Left ventricle myocardium inferior (tissue), 1 donor: ENCODE measurements around the gene IQCF6. TPM values are rescaled to one million over a fixed set of nuclear protein-coding genes. Genes with fewer than 3 reads are reported as not detected.
"Not testable (repeated sequence)": the region's sequence is repeated elsewhere in the genome, so short reads cannot be mapped to it uniquely, and the experiment has no call there.

Experiments used
- DNase-seq: peaks from one replicate; pipeline ENCODE4 v3.0.0-alpha.2; 2020
- H3K27ac ChIP-seq: fragments of 200-600 bp; replicated peaks from 2 replicates; pipeline ENCODE4 v1.8.0; 2021
- H3K27me3 ChIP-seq: fragments of 200-600 bp; 2 replicates; pipeline ENCODE4 v1.8.0; 2021; ENCODE audit warnings: low read depth
- H3K36me3 ChIP-seq: fragments of 200-600 bp; 2 replicates; pipeline ENCODE4 v1.8.0; 2021
- H3K4me1 ChIP-seq: fragments of 200-600 bp; 2 replicates; pipeline ENCODE4 v1.8.0; 2021
- H3K4me3 ChIP-seq: fragments of 200-600 bp; 2 replicates; pipeline ENCODE4 v1.8.0; 2021; ENCODE audit warnings: mild to moderate bottlenecking, moderate library complexity
- H3K9me3 ChIP-seq: fragments of 200-600 bp; replicated peaks from 2 replicates; pipeline ENCODE4 v1.8.0; 2021
- intact Hi-C: fragments of 100-400 bp; cut with micrococcal nuclease; formaldehyde crosslinking; loops from one replicate; pipeline ENCODE4 v1.11.0; 2022
- total RNA-seq: library from RNA; stranded (reverse); fragmentation: NEBNext Ultra II Directional; extraction: Animal tissue kit (Norgen Biotek cat#: 25700); gene quantifications from one replicate; pipeline ENCODE4 v1.2.1, GENCODE V29; 2021
- TF ChIP-seq, protein P1 (sequence below): fragments of 200-600 bp; IDR thresholded peaks from 2 replicates; pipeline ENCODE4 v1.8.0; 2021; ENCODE audit warnings: antibody characterized with exemption, mild to moderate bottlenecking, borderline replicate concordance
- donor health status: DM: no; HTN: yes; CAD: no; lungs with severe emphysema.

Gene IQCF6
- total RNA-seq, 1 donor from 2014 or later = not detected

DNA sequence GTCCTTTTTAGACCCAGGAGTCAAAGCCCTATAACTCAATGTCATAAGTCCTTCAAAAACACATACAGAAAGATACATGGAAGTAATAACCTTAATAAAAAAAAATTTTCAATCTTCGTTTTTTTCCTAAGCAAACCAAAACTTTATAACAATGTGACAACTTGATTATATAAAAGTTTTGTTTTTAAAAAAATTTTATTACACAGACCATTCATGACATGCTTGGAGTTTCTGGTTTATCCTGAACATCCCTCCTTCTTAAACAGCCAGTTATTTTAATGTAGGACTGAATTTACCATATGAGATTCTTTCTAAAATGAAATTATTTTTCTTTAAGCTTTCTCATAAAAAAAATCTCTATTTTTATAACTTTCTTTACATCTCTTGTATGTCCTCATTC, 30.7 kb downstream of the IQCF6 start:
- peaks cover 8% of the 10 kb centered on the region for H3K27me3 ChIP-seq
- H3K36me3 ChIP-seq = no peaks in the 10 kb centered on the region
- DNase-seq = no peak
- TF ChIP-seq, protein P1, sequence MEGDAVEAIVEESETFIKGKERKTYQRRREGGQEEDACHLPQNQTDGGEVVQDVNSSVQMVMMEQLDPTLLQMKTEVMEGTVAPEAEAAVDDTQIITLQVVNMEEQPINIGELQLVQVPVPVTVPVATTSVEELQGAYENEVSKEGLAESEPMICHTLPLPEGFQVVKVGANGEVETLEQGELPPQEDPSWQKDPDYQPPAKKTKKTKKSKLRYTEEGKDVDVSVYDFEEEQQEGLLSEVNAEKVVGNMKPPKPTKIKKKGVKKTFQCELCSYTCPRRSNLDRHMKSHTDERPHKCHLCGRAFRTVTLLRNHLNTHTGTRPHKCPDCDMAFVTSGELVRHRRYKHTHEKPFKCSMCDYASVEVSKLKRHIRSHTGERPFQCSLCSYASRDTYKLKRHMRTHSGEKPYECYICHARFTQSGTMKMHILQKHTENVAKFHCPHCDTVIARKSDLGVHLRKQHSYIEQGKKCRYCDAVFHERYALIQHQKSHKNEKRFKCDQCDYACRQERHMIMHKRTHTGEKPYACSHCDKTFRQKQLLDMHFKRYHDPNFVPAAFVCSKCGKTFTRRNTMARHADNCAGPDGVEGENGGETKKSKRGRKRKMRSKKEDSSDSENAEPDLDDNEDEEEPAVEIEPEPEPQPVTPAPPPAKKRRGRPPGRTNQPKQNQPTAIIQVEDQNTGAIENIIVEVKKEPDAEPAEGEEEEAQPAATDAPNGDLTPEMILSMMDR = no peak
- peaks cover 7% of the 10 kb centered on the region for H3K9me3 ChIP-seq
- intact Hi-C loops = no loop called here
- no peaks in the 10 kb centered on the region for H3K4me1 ChIP-seq
- H3K27ac ChIP-seq = no peak overlapping the region
- H3K4me3 ChIP-seq = no peak overlapping the region

DNA sequence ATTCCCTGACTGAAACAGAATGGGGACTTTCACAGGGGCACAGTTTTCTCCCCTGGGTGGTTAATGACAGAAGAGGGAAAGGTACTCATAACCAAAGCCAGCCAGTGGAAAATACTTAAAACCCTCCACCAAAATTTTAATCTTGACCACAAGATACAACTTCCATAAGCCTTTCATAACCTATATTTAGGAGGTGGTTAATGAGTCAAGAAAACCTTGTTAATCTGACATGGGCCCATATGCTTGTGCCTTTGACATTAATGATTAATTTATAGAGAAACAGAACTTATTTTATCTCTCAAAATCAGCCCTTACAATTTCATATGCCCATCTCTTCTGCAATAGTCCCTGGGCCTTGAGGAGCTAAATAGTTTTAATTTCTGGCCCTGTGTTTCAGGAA, 31.2 kb downstream of the IQCF6 start:
- no peak overlapping the region for H3K27ac ChIP-seq
- no peaks in the 10 kb centered on the region for H3K4me1 ChIP-seq
- DNase-seq = no peak
- intact Hi-C loops = no loop called here
- TF ChIP-seq, protein P1 = no peak
- no peaks in the 10 kb centered on the region for H3K36me3 ChIP-seq
- no peak overlapping the region for H3K4me3 ChIP-seq
- H3K9me3 ChIP-seq = peaks cover 12% of the 10 kb centered on the region
- peaks cover 3% of the 10 kb centered on the region for H3K27me3 ChIP-seq

DNA sequence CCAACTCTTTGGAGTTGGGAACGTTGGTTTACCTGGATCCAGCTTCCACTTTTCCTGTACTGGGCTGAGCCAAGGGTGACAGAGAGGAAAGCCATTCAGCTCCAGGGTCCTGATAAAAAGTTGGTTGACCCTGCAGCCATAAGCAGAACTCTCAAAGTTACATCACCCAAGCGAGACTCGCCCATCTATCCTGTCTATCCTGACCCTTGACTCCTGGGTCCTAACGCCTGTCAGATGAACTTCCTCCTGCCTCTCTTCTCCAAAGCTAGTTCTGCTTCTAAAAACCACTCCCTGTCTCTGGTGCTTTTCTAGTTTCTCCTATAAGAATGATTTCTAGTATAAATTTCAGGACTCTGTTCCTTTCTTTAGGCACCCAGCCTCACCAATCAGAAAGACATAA, 36.1 kb downstream of the IQCF6 start:
- not testable (repeated sequence) for H3K4me1 ChIP-seq, H3K27ac ChIP-seq

DNA sequence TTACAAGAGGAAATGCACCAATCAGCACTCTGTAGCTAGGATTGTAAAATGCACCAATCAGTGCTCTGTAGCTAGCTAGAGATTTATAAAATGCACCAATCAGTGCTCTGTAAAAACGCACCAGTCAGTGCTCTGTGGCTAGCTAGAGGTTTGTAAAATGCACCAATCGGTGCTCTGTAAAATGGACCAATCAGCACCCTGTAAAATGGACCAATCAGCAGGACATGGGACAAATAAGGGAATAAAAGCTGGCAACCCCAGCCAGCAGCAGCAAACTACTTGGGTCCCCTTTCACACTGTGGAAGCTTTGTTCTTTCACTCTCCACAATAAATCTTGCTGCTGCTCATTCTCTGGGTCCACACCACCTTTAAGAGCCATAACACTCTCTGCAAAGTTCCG, 36.7 kb downstream of the IQCF6 start:
- Histone ChIP-seq H3K9me3 (peaks cover 18% of the 10 kb centered on the region), H3K27me3 (peaks cover 27% of the 10 kb centered on the region)
- H3K4me3 ChIP-seq, intact Hi-C loops, DNase-seq, H3K27ac ChIP-seq, H3K36me3 ChIP-seq, H3K4me1 ChIP-seq: not testable (repeated sequence)

More for the DNA sequence above, 36.1 kb downstream of the IQCF6 start:
- DNase-seq, intact Hi-C loops, H3K4me3 ChIP-seq, H3K36me3 ChIP-seq: not testable (repeated sequence)
- Histone ChIP-seq H3K27me3 (peaks cover 22% of the 10 kb centered on the region), H3K9me3 (peaks cover 21% of the 10 kb centered on the region)

DNA sequence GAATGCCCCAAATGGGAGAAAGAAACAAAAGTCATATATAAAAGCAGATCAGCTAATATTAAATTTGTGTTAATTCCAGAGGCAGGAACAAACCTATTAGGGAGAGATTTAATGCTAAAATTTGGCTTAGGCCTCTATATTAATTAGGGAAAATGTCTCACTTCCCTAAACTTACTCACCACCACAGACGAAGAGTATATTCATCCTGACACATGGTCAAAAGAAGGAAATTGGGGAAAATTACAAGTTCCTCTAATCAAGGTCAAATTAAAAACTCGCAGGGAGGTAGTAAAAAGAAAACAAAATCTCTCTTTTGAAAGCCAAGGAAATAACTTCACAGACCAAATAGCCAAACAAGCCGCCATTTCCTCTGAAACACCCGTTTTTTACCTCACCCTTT, 39.9 kb downstream of the IQCF6 start:
- TF ChIP-seq, protein P1 = no peak
- peaks cover 59% of the 10 kb centered on the region for H3K27me3 ChIP-seq
- DNase-seq = no peak
- no peaks in the 10 kb centered on the region for H3K36me3 ChIP-seq
- intact Hi-C loops = no loop called here
- peaks cover 18% of the 10 kb centered on the region for H3K9me3 ChIP-seq
- H3K4me3 ChIP-seq = no peak overlapping the region
- H3K27ac ChIP-seq = no peak overlapping the region
- H3K4me1 ChIP-seq = no peaks in the 10 kb centered on the region

DNA sequence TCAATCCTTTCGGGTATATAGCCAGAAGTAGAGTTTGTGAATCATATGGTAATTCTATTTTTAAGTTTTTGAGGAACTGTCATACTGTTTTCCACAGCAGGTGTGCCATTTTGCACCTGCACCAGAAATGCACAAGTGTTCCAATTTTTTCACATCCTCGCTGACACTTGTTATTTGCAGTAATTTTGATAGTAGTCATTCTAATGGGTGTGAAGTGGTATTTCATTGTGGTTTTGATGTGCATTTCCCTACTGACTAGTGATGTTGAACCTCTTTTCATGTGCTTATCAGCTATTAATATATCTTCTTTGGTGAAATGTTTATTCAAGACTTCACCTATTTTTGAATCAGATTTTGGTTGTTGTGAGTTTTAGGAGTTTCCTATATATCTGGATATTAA, 43.1 kb downstream of the IQCF6 start:
- intact Hi-C loops = no loop called here
- Histone ChIP-seq H3K27ac (no peak overlapping the region), H3K27me3 (peaks cover 80% of the 10 kb centered on the region), H3K9me3 (no peaks in the 10 kb centered on the region), H3K4me1 (no peaks in the 10 kb centered on the region), H3K4me3 (no peak overlapping the region), H3K36me3 (no peaks in the 10 kb centered on the region)
- TF ChIP-seq, protein P1 = no peak
- DNase-seq = no peak

DNA sequence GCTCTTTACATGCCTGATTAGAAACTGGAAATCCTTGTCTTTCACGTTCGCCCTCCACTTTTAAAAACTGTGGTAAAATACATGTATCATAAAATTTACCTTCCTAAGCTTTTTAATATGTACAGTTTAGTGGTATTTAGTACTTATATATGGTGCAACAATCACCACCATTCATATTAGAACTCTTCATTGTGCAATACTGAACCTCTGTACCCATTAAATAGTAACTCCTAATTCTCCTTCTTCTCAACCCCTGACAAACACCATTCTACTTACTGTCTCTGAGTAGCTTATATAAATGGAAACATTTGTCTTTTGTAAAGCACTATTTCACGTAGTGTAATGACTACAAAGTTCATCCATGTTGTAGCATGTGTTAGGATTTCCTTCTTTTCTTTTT, 44.0 kb downstream of the IQCF6 start:
- DNase-seq = no peak
- no peak overlapping the region for H3K4me3 ChIP-seq
- H3K27me3 ChIP-seq = peaks cover 76% of the 10 kb centered on the region
- TF ChIP-seq, protein P1 = no peak
- no peaks in the 10 kb centered on the region for H3K36me3 ChIP-seq
- no peak overlapping the region for H3K27ac ChIP-seq
- H3K4me1 ChIP-seq = no peaks in the 10 kb centered on the region
- peaks cover 2% of the 10 kb centered on the region for H3K9me3 ChIP-seq
- intact Hi-C loops = no loop called here
